Coronary artery (tissue), 2 donors: ENCODE results near the gene QKI.
"Not testable (repeated sequence)": the region's sequence is repeated elsewhere in the genome, so short reads cannot be mapped to it uniquely, and the experiment has no call there.

ENCODE experiments used
- DNase-seq: peaks from one replicate; pipeline ENCODE4 v3.0.0-alpha.2; 2017; ENCODE audit warnings: low spot score
- H3K27ac ChIP-seq, 2 donors: fragments of 200-600 bp; sonication (generic); one replicate each; pipeline ENCODE4 v1.5.1; 2016 to 2019
- H3K4me3 ChIP-seq: fragments of 200-600 bp; sonication (generic); 2 replicates; pipeline ENCODE4 v1.5.1; 2016; ENCODE audit warnings: mild to moderate bottlenecking, moderate library complexity
- TF ChIP-seq, protein P1 (sequence below): fragments of 200-600 bp; sonication (generic); IDR thresholded peaks from one replicate; pipeline ENCODE4 v1.5.1; 2019; ENCODE audit warnings: antibody characterized with exemption

Gene QKI

GRCh38 chr6:163371129-163371528 is 43.4 kb upstream of the QKI start:
- TF ChIP-seq, protein P1, sequence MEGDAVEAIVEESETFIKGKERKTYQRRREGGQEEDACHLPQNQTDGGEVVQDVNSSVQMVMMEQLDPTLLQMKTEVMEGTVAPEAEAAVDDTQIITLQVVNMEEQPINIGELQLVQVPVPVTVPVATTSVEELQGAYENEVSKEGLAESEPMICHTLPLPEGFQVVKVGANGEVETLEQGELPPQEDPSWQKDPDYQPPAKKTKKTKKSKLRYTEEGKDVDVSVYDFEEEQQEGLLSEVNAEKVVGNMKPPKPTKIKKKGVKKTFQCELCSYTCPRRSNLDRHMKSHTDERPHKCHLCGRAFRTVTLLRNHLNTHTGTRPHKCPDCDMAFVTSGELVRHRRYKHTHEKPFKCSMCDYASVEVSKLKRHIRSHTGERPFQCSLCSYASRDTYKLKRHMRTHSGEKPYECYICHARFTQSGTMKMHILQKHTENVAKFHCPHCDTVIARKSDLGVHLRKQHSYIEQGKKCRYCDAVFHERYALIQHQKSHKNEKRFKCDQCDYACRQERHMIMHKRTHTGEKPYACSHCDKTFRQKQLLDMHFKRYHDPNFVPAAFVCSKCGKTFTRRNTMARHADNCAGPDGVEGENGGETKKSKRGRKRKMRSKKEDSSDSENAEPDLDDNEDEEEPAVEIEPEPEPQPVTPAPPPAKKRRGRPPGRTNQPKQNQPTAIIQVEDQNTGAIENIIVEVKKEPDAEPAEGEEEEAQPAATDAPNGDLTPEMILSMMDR: no peak
- Histone ChIP-seq H3K4me3 (no peak overlapping the region), H3K27ac (no peak overlapping the region)
- no peak for DNase-seq

DNA sequence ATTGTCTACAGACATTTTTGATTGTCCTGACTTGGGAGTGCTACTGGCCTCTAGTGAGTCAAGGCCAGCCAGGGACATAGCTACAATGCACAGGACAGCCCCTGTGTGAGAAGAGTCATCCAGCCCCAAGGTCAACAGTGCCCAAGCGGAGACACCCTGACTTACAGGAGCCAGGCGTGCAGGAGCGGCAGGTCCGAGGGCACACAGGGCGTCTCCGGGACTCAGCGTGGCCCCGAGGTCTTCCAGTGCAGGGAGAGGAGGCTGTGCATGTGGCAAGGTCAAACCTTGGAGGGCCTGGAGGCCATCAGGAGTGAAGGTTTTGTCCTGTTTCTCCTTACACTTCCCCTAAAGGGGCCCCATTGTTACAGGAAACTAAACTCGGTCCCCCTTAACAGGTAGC is 41.3 kb upstream of the QKI start:
- DNase-seq: no peak
- TF ChIP-seq, protein P1: no peak
- no peak overlapping the region for H3K4me3 ChIP-seq
- no peak overlapping the region for H3K27ac ChIP-seq

GRCh38 chr6:163375361-163375760 is 39.2 kb upstream of the QKI start:
- Histone ChIP-seq H3K27ac (no peak overlapping the region), H3K4me3 (no peak overlapping the region)
- DNase-seq: no peak
- TF ChIP-seq, protein P1: no peak

GRCh38 chr6:163376187-163376586 is 38.3 kb upstream of the QKI start:
- Histone ChIP-seq H3K27ac (no peak overlapping the region), H3K4me3 (no peak overlapping the region)
- TF ChIP-seq, protein P1: no peak
- DNase-seq: no peak

DNA sequence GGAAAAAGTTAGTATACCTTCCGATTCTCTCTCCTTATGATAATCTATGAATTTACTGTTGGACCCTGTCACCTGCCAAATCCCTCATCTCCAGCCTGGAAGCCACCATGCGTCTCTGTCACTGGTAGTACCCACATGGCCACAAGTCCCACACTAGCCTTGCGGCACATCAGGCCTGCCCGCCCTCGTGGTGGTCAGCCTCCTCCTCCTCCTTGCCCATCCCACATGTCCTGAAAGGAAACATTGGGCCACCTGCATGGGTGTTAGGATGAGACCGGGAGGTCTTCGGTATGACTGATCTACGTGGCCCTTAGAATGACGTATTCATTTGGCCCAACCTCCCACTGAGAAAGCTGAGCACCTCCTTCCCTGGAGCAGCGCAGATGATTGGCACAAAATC is 37.0 kb upstream of the QKI start:
- no peak overlapping the region for H3K4me3 ChIP-seq
- TF ChIP-seq, protein P1: no peak
- DNase-seq: no peak
- H3K27ac ChIP-seq: no peak overlapping the region

DNA sequence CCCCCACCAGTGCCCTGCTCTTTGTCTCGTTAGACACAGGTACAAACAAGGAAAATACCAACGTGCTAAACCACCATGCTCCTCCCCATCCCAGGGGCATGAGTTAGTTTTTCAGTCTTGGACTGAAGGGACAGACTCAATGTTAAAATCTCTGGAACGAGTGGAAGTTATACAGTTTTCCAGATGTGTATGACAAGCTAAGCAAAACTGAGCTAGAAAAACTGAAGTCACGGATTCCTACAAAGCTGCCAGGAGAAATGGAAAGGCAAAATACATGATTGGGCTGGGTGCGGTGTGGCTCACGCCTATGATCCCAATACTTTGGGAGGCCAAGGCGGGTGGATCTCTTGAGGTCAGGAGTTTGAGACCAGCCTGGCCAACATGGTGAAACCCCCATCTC is 34.3 kb upstream of the QKI start:
- Histone ChIP-seq H3K27ac (no peak overlapping the region), H3K4me3 (no peak overlapping the region)
- TF ChIP-seq, protein P1: no peak
- DNase-seq: no peak

DNA sequence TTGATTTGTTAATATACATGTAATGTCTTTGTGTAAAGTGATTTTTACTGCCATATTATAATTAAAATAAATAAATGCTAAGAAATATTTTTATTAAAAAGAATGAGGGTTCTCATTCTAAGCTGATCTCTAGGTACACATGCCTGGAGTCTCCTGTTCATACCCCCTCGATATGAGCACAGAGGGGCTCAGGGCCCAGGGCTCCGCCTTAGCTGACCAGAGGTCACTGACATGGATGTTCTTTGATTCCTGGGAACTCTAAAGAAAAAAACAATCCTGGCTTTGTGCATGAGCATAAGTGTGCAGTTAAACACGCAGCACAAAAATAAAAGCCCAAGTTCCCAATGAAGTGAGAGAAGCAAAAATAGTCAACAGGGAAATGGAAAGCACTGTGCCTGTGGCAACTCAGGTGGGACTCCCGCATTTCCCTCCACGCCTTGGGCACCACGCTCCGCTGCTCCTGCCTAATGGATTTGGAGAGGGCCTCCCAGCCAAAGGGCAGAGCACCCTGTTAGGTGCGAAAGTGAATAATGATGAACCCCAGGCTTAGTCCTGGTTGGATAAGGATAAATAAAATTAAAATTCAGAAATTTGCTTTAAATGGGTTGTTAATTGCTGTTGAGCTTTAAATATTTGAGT is 33.3 kb upstream of the QKI start:
- no peak overlapping the region for H3K27ac ChIP-seq
- H3K4me3 ChIP-seq: no peak overlapping the region
- no peak for DNase-seq
- TF ChIP-seq, protein P1: no peak

- not testable (repeated sequence) for H3K4me3 ChIP-seq, DNase-seq, H3K27ac ChIP-seq
Observed at GRCh38 chr6:163383396-163383795, 31.1 kb upstream of the QKI start.
